Nucleus accumbens (tissue), 56 donors: ENCODE data around the gene ISL2.

Source experiments
- DNase-seq, 56 donors: peaks; one replicate each; lab custom pipeline; 2025; lab: John Stamatoyannopoulos, UW

The ISL2 gene

GRCh38 chr15:76341366-76342057, 4.9 kb downstream of the ISL2 start:
- DNase-seq = no peak

DNA sequence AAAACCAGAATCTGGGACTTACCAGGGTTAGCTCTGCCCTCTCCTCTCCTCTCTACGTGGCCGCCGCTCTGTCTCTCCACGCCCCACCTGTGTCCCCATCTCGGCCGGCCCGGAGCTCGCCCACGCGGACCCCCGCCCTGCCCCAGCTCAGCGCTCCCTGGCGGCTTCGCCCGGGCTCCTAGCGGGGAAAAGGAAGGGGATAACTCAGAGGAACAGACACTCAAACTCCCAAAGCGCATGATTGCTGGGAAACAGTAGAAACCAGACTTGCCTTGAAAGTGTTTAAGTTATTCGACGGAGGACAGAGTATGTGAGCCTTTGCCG, 5.4 kb downstream of the ISL2 start:
- DNase-seq = no peak

- no peak for DNase-seq
Measured at GRCh38 chr15:76342382-76343201, 6.0 kb downstream of the ISL2 start.

DNA sequence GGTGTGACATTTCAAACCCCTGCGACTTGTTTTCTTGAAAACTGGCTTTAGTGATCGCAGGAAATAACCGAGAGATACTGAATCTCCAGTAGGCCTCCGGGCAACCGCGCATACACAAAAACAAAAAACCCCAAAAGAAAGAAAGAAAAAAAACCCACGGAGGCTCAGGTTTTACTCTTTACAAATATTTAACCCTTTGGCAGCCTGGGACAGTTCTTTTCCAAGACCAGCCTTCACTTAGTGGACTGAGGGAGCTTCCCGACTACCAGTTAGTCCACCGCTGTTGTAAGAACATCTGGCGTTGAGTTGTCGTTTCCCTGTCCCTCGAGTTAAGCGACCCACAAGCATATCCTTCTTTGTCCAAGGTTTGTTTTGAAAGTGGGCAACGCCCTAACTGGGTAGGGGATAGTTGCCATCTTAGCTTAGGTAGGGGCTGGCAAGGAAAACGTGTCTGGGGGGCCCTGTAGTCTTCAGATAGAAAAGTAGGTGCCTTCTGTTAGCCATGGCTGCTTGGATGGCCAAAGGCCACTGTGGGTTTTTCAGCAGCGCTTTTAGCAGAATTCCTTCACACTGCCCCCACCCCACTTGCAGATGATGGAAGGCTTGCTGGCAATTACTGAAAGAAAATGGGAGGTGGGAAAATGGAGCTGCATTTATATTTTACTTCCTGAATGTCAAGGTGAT, 6.9 kb downstream of the ISL2 start:
- no peak for DNase-seq

- DNase-seq = no peak
Measured at GRCh38 chr15:76344893-76345582, 8.5 kb downstream of the ISL2 start.

GRCh38 chr15:76345583-76345879, 9.0 kb downstream of the ISL2 start:
- DNase-seq = no peak

DNA sequence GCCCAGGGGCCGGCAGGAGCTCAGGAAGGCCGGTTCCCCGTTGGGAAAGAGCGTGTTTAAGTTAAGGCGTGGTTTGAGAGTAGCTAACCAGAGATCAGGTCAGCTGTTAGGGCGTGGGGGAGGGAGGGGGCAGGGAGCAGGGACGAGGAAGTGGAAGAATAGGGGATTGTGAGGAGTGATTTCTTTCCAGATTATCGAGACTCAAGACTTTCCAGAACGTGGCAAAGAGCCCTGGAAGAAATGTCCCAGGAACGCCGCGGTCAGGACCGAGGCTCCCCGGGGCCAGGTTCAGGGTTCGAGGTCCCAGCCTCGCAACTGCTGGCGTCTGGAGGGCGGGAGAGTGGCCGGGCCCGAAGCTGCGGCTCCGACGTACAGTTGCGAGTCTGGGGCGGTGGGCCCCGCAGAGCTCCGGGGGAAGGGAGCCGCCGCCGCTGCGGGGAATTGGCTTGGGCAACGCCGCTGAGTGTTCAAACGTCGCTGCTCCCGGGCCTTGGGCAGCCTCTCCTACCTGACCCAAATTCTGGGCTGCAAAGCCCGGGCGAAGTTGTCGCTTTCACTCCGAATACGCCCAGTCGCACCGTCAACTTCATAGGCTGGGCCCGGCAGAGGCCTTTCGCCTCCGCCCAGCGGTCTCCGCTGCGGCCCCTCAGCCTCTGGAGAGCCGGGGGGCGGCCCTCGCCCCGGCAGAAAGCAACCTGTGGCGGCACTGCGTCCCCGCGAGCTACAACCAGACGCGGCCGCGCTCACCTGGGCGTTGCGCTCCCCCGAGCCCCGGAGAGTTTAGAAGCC, 9.5 kb downstream of the ISL2 start:
- no peak for DNase-seq

- no peak for DNase-seq
Measured at GRCh38 chr15:76346669-76347481, 10.3 kb downstream of the ISL2 start.

GRCh38 chr15:76347482-76348055, 11.0 kb downstream of the ISL2 start:
- DNase-seq = no peak

- DNase-seq = no peak
Measured at GRCh38 chr15:76349301-76350070, 12.9 kb downstream of the ISL2 start.

GRCh38 chr15:76353023-76353577, 16.5 kb downstream of the ISL2 start:
- no peak for DNase-seq

DNA sequence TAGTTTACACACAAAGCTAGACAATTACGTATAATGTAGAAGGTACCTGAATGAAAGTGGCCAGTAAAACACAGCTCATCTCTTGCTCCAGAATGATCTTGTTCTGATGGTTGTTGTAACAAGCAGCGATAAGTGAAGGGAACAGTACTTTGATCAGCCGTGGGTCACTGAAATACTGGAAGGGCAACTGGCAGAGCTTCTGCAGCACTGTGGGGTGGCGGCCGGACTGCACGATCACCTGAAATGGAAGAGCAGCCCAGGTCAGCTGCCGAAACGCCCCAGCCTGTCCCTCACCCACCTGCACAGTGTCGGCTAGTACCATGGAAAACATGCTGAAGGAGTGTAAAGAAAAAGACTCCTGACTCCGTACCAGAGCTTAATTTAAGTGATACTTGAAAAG, 17.3 kb downstream of the ISL2 start:
- DNase-seq = no peak

DNA sequence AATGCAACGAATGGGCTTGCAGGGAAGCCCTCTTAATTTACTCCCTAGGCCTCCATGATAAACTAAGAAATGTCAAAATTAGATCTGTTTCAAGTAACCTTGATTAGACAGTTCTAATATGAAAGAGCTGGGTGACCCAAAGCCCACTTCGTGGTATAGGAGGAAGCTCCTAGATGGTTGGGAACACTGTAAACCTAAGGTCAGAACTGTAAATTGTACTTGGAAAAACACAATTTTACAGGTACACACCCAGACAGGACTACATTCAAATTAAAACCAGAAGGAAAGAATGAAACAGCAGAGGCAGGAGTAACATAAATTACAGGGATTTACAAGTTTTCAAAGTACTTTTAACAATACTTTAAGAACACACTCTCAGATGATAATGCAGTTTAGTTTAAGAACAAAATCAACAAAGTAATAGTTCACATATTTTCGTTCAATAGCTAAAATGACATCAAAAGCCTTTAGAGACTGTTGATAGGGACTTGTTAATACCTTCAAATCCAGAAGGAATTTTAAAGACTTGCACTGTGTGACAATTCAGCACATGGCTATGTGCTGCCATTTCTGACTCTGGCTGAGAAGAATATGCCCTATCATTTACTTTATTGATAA, 18.4 kb downstream of the ISL2 start:
- DNase-seq = no peak

- DNase-seq = no peak
Measured at GRCh38 chr15:76358453-76358852, 21.9 kb downstream of the ISL2 start.

DNA sequence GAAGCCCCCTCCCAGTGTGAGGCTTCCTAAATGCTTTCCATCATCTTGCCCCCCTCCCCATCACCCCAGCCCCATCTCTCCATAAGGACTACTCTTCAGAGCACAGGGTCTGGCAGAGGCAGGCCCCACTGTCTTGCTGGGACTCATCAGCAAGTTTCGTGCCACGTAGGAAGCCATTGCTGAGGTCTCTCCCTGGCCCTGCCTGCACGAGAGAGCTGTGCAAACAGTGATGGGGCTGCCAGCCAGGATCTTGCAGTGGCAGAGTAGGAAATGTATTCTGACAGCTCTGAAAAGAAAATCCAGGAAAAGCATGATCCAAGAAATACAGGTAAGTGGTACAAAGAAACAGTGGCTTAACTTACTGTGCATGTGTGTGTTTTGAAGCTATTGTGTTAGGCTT, 22.6 kb downstream of the ISL2 start:
- DNase-seq = no peak

- DNase-seq = no peak
Measured at GRCh38 chr15:76360416-76360815, 23.8 kb downstream of the ISL2 start.

- DNase-seq = no peak
Measured at GRCh38 chr15:76363251-76363650, 26.7 kb downstream of the ISL2 start.

DNA sequence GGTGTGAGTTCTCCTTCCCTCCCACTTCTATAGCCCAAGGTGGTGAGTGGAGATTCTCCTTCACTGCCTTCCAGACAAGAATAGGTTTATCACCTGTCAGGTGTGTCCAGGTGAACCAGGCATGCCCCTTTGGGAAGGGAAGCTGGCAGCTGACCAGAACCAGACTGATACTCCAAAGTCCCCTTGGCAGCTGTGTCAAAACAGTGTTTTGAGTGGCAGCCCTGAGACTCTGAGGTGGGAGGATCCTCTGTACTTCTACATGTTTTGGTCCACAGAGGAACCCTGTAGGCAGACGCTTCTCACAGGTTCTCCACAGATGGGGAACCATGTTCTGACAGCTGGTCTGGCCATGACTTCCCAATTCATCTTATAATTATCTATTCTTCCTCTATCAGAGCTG, 30.1 kb downstream of the ISL2 start:
- no peak for DNase-seq
